K562 (cell line): Measurements from ENCODE around the gene PEAR1.

Source experiments
- CHD4 ChIP-seq: fragments of 200-600 bp; sonication (generic); IDR thresholded peaks from 3 replicates; pipeline ENCODE4 v1.6.1; 2012; ENCODE audit warnings: low read depth, mild to moderate bottlenecking, mixed read lengths, low read length, inconsistent platforms; ENCODE audit not compliant: insufficient read depth, insufficient replicate concordance, poor library complexity, severe bottlenecking
- CTCF ChIP-seq, 3 experiments: IDR thresholded peaks in 2 of 3; conservative IDR thresholded peaks in 1 of 3; 2 replicates each; pipeline ENCODE4 v1.5.1; 2011 to 2012; ENCODE audit warnings: low read length in 3 of 3, mild to moderate bottlenecking in 3 of 3, control low read depth in 2 of 3, improper control_type of control experiment in 1 of 3, inconsistent platforms in 1 of 3, low read depth in 1 of 3, mixed read lengths in 1 of 3, moderate library complexity in 1 of 3; ENCODE audit not compliant: insufficient read depth in 2 of 3
- E2F6 ChIP-seq, 2 experiments: IDR thresholded peaks; 2 replicates each; pipeline ENCODE4 v1.6.1; 2011; ENCODE audit warnings: borderline replicate concordance in 1 of 2, control low read depth in 1 of 2, low read depth in 1 of 2, low read length in 1 of 2, mild to moderate bottlenecking in 1 of 2, mixed read lengths in 1 of 2, moderate library complexity in 1 of 2; ENCODE audit not compliant: insufficient read depth in 1 of 2, insufficient read length in 1 of 2, poor library complexity in 1 of 2, severe bottlenecking in 1 of 2; ENCODE audit errors: extremely low read depth in 1 of 2
- MAX ChIP-seq: sonication (generic); formaldehyde crosslinking; IDR thresholded peaks from 2 replicates; pipeline ENCODE4 v1.9.0; 2022; ENCODE audit warnings: mild to moderate bottlenecking, missing genetic modification reagents
- ZBTB12 ChIP-seq: fragments of 250-450 bp; sonication (Bioruptor Pico); IDR thresholded peaks from 2 replicates; pipeline ENCODE4 v1.4.0; 2020
- ZNF274 ChIP-seq: IDR thresholded peaks from 2 replicates; pipeline ENCODE4 v1.6.1; 2011; ENCODE audit warnings: low read depth, mild to moderate bottlenecking, low read length, moderate library complexity, borderline replicate concordance
- ZNF512 ChIP-seq: IDR thresholded peaks from 2 replicates; pipeline ENCODE4 v1.6.1; 2016; ENCODE audit warnings: missing genetic modification characterization, missing compliant biosample characterization

- TF ChIP-seq ZBTB12 (CRISPR knock-in tag), result no peak
- TF ChIP-seq ZNF274, result no peak
- no peak for TF ChIP-seq E2F6 (IDR thresholded peaks at IDR 0.05; ENCODE audit: borderline replicate concordance in 1 of 2, extremely low read depth in 1 of 2, insufficient read depth in 1 of 2, insufficient read length in 1 of 2, low read depth in 1 of 2, low read length in 1 of 2, poor library complexity in 1 of 2, severe bottlenecking in 1 of 2)
- TF ChIP-seq CTCF (IDR thresholded peaks at IDR 0.05 in 2 of 3, conservative IDR thresholded peaks at IDR 0.05 in 1 of 3; ENCODE audit: insufficient read depth in 2 of 3, low read depth in 1 of 3, low read length in 3 of 3), result no peak
- no peak for TF ChIP-seq CHD4
- no peak for TF ChIP-seq MAX (CRISPR knock-in tag)
- no peak for TF ChIP-seq ZNF512 (tag)
These were observed 12.4 kb upstream of the PEAR1 start for GRCh38 chr1:156881101-156881500.
